Heart right ventricle (tissue), 16 donors: ENCODE results near the gene FAXDC2. TPM values are rescaled to one million over a fixed set of nuclear protein-coding genes. Genes with fewer than 3 reads are reported as not detected.

ENCODE experiments used
- ATAC-seq, 8 donors: fragments of 200-7000 bp; cut with Tn5 transposase; one replicate each; pipeline ENCODE4 v1.9.1; 2020; ENCODE audit warnings: mild to moderate bottlenecking in 8 of 8, moderate library complexity in 8 of 8, moderate number of reproducible peaks in 1 of 8
- DNase-seq, 2 donors: peaks; one replicate each; pipeline ENCODE4 v3.0.0-alpha.2; 2020
- H3K27ac ChIP-seq, 10 donors: fragments of 200-600 bp; sonication (generic) in 2 of 10; one replicate each; pipeline versions ENCODE4 v1.5.0 to v1.8.0; 2020 to 2022; ENCODE audit warnings: mild to moderate bottlenecking in 3 of 10
- H3K27me3 ChIP-seq, 7 donors: fragments of 200-600 bp; one replicate each; pipeline ENCODE4 v1.8.0; 2021 to 2022; ENCODE audit warnings: mild to moderate bottlenecking in 2 of 7
- H3K36me3 ChIP-seq, 9 donors: fragments of 200-600 bp; sonication (generic) in 1 of 9; one replicate each; pipeline versions ENCODE4 v1.5.0 to v1.8.0; 2020 to 2022; ENCODE audit warnings: mild to moderate bottlenecking in 2 of 9
- H3K4me1 ChIP-seq, 9 donors: fragments of 200-600 bp; sonication (generic) in 1 of 9; one replicate each; pipeline versions ENCODE4 v1.5.0 to v1.8.0; 2020 to 2022; ENCODE audit warnings: mild to moderate bottlenecking in 4 of 9
- H3K4me3 ChIP-seq, 10 donors: fragments of 200-600 bp; sonication (generic) in 2 of 10; one replicate each; pipeline versions ENCODE4 v1.5.0 to v1.8.0; 2020 to 2022; ENCODE audit warnings: mild to moderate bottlenecking in 7 of 10, moderate library complexity in 2 of 10
- H3K9me3 ChIP-seq, 11 donors: fragments of 200-600 bp in 10 of 11; sonication (generic) in 2 of 11; one replicate each; pipeline versions ENCODE4 v1.5.0 to v1.8.0; 2013 to 2022; ENCODE audit warnings: mild to moderate bottlenecking in 2 of 11, control low read depth in 1 of 11, moderate library complexity in 1 of 11
- WGBS, 2 donors: extraction: QIAGEN DNeasy Blood & Tissue Kit; methylation state at CpG; one replicate each; pipeline ENCODE4 v1.1.7; 2013; ENCODE audit warnings: inconsistent platforms in 1 of 2; 5-methylcytosine and 5-hydroxymethylcytosine counted together
- intact Hi-C, 10 donors: fragments of 100-400 bp; cut with DNase I; formaldehyde crosslinking; loops; one replicate each; pipeline versions ENCODE4 v1.11.1 to v1.14.2; 2022
- polyA plus RNA-seq, 2 donors: library from polyadenylated mRNA; stranded (reverse); fragments of 200-250 nt; gene quantifications; one replicate each; pipeline ENCODE4 v1.2.3, GENCODE V29; 2013
- total RNA-seq, 10 donors: library from RNA; stranded (reverse); fragmentation: NEBNext Ultra II Directional in 3 of 10; extraction: Animal tissue kit (Norgen Biotek cat#: 25700) in 3 of 10; gene quantifications; one replicate each; pipeline versions ENCODE4 v1.2.1 to v1.2.4, GENCODE V29; 2021 to 2023
- TF ChIP-seq, protein P1 (sequence below), 9 donors: fragments of 200-600 bp; sonication (generic) in 2 of 9; IDR thresholded peaks; one replicate each; pipeline versions ENCODE4 v1.5.0 to v1.8.0; 2021 to 2022; ENCODE audit warnings: antibody characterized with exemption in 9 of 9, mild to moderate bottlenecking in 5 of 9, moderate library complexity in 1 of 9
- donor health status: Arrhythmogenic right ventricular cardiomyopathy.
- donor health status: ischemic (EF 13 %, LVEDD 7.1; RV severe dilation, severe dysfunction).
- donor health status: healthy with polysubstance abuse.
- donor health status: DM: no; HTN: yes; CAD: no.
- donor health status: DM: no; HTN: no; CAD: no.
- donor health status: ischemic (EF 25% LVEDD 6.9; RV normal size, moderate dysfunction).
- donor health status: ischemic (EF 25% LVEDD 5.7; RV mildly dilated, moderate dysfunction).
- donor health status: healthy.
- donor health status: DM: yes; HTN: yes; CAD: no.
- donor health status: Ischemic cardiomyopathy.
- donor health status: ischemic (EF 35%, LVEDD 5.7; RV mildly dilated, moderate dysfunction).
- donor health status: nonischemic (EF 11% LVEDD 7.7; RV severe dilation, severe dysfunction).
- donor health status: DM: yes; HTN: yes; CAD: no.
- donor health status: PGD.
- donor health status: ischemic (EF 29% LVEDD 5.4; RV normal size, mild dysfunction).
- donor health status: nonischemic (EF 23%, LVEDD 6.1; RV moderate dilation, normal function).

The FAXDC2 gene
- total and polyA plus RNA-seq, 12 donors = 4.8 to 31.5 (median 20.9) TPM

DNA sequence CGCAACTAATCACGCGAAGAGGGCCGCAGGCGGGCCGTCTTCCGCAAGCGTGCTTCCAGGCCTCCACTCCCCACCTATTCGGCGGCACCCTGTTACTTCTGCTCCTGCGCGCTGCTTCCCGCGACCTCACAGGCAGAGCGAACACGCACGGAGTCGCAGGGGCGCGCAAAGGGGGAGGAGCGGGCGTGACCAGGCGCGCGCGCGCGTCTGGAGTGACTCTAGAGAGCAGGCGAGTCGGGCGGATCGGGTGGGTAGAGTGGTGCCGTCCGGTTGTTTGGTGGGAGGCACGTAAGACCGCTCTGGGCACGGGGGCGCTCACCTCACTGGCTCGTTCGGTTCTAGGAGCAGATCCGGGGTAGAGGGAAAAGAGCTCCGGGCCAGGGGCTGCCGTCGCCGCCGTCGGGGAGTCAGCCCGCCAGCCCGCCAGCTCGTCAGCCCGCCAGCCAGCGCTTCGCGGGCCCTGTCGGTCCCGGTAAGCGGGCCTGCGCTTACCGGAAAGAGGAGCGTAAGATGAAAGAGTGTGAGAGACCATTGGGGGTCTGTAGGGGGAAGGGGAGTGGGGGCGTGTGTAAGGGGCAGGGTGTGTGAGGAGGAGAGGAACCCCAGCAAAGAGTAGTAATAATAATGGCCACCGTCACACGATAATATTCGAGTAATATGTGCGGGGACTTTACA, 8.0 kb upstream of the FAXDC2 start, which contains the start of gene CNOT8:
Gene CNOT8, plus strand, starts transcription at position 331 of the 675 bp plus-strand sequence. CDS start 4,652 bp downstream, outside the sequence.
- intact Hi-C loops = loop anchor here in 6 of 10 donors (1.0 to 10.0 kb wide), 4 partner anchors 79 to 384 kb away; partner anchors contain the start of genes LARP1 (in 6 of the 6), GEMIN5 (in 1 of the 6) and HAND1 (in 1 of the 6)
- H3K4me1 ChIP-seq = peaks cover 5 to 54% (median 43%) of the 10 kb centered on the region in 9 donors
- no peaks in the 10 kb centered on the region for H3K9me3 ChIP-seq
- peaks cover 0 to 5% (median 0%) of the 10 kb centered on the region in 9 donors for H3K36me3 ChIP-seq
- TF ChIP-seq, protein P1, sequence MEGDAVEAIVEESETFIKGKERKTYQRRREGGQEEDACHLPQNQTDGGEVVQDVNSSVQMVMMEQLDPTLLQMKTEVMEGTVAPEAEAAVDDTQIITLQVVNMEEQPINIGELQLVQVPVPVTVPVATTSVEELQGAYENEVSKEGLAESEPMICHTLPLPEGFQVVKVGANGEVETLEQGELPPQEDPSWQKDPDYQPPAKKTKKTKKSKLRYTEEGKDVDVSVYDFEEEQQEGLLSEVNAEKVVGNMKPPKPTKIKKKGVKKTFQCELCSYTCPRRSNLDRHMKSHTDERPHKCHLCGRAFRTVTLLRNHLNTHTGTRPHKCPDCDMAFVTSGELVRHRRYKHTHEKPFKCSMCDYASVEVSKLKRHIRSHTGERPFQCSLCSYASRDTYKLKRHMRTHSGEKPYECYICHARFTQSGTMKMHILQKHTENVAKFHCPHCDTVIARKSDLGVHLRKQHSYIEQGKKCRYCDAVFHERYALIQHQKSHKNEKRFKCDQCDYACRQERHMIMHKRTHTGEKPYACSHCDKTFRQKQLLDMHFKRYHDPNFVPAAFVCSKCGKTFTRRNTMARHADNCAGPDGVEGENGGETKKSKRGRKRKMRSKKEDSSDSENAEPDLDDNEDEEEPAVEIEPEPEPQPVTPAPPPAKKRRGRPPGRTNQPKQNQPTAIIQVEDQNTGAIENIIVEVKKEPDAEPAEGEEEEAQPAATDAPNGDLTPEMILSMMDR (IDR thresholded peaks at IDR 0.05) = peak in 1 of 9 donors; percentile 7
- H3K27ac ChIP-seq = peak within 1 kb of the TSS; percentile 95 to 100 (median 98)
- no peaks in the 10 kb centered on the region for H3K27me3 ChIP-seq
- DNase-seq = peak; percentile 99
- H3K4me3 ChIP-seq = peak within 1 kb of the TSS; percentile 47 to 87 (median 80)
- 0 to 1% methylated on average over 52 to 65 of the region's 65 CpGs for WGBS, 2 donors
- ATAC-seq = peak; percentile 93 to 97 (median 94)

DNA sequence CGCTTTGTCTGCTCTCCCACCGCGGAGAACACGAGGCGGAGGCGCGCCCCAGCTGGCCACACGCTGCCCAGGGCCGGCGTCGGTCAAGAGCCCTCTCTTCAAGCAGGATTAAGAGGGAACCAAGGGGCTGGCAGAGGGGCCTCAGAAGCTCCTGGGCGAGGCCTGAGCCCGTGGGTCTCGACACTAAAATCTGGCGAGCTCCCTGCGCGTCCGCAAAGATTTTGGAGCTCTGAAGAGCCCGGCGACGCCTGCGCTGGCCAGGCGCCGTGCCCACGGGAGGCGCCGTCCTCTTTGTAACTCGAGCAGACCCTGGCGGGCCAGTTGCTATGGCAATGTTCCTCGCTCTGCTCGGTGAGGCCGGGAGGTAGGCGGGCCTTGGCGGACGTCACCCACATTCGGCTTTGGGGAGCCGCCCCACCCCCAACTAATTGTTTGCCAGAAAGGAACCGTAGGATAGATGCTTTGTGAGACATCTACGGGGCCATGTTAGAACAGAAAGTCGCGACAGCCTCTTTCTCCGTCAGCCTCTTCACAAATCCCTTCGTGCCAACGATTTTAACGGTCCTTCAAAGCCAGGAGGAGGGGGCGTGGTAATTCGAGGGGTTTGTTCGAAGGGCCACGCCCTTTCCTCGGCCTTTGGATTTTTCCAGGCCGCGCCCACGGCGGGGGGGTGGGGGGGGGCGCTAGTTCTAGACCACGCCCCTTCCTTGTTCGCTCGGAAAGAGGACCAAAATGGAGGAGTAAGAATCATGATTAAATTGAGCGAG, 7.3 kb upstream of the FAXDC2 start:
- Histone ChIP-seq H3K27ac (peak overlapping the region; percentile 95 to 100 (median 98)), H3K36me3 (no peaks in the 10 kb centered on the region), H3K4me3 (peak overlapping the region; percentile 47 to 87 (median 80)), H3K27me3 (no peaks in the 10 kb centered on the region), H3K9me3 (no peaks in the 10 kb centered on the region), H3K4me1 (peaks cover 5 to 49% (median 43%) of the 10 kb centered on the region in 9 donors)
- 0% methylated on average over 59 of the region's 59 CpGs for WGBS, 2 donors
- intact Hi-C loops = loop anchor here in 6 of 10 donors (1.0 to 10.0 kb wide), 4 partner anchors 80 to 383 kb away; partner anchors contain the start of genes LARP1 (in 6 of the 6), GEMIN5 (in 1 of the 6) and HAND1 (in 1 of the 6)
- ATAC-seq (peak; percentile 80 to 90 (median 85)), DNase-seq (peak; percentile 92 to 95)
- TF ChIP-seq, protein P1 (IDR thresholded peaks at IDR 0.05) = peak in 6 of 9 donors; percentile 1 to 36 (median 24)

- no peak for DNase-seq
- Histone ChIP-seq H3K27ac (peak overlapping the region in 9 of 10 donors; percentile 77 to 95 (median 87)), H3K36me3 (peaks cover 0 to 9% (median 0%) of the 10 kb centered on the region in 9 donors), H3K4me3 (peak overlapping the region in 2 of 10 donors; percentile 69 to 74), H3K27me3 (no peaks in the 10 kb centered on the region), H3K9me3 (no peaks in the 10 kb centered on the region), H3K4me1 (peaks cover 0 to 48% (median 27%) of the 10 kb centered on the region in 9 donors)
- intact Hi-C loops = loop anchor here in 1 of 10 donors (10.0 kb wide), 1 partner anchor 377 kb away; the partner anchor contains the start of gene HAND1
- no peak for ATAC-seq
- 92 to 95% methylated on average over 3 of the region's 3 CpGs for WGBS, 2 donors
- TF ChIP-seq, protein P1 (IDR thresholded peaks at IDR 0.05) = no peak
Measured at GRCh38 chr5:154851351-154851750, 948 bp upstream of the FAXDC2 start.

DNA sequence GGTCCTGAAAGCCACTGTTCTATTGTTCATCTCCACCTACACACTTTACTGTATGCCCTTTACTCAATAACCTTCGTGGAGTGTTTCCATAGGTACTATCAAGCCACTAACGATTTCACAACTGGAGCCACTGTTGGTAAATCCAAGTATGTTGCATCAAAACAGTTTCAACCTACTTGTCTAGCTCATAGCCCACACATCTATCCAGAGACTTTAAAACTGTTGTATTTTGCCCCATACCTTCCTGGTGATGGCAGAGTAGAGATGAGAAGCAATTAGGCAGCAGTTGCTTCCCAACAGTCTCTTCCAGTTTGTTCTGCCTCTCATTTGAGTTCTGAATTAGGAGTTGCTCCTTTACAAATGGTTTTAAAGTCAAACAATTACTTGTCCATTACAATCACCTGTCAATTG, 607 bp downstream of the FAXDC2 start:
- peak overlapping the region; percentile 71 to 95 (median 86) for H3K27ac ChIP-seq

More for the DNA sequence above, 607 bp downstream of the FAXDC2 start:
- intact Hi-C loops = loop anchor here in 1 of 10 donors (10.0 kb wide), 1 partner anchor 375 kb away; the partner anchor contains the start of gene HAND1
- Histone ChIP-seq H3K4me1 (peaks cover 4 to 62% (median 34%) of the 10 kb centered on the region in 9 donors), H3K27me3 (no peaks in the 10 kb centered on the region), H3K9me3 (no peaks in the 10 kb centered on the region), H3K4me3 (peak overlapping the region; percentile 45 to 74 (median 65)), H3K36me3 (peaks cover 0 to 16% (median 0%) of the 10 kb centered on the region in 9 donors)
- TF ChIP-seq, protein P1 (IDR thresholded peaks at IDR 0.05) = peak in 1 of 9 donors; percentile 27
- ATAC-seq = peak; percentile 26 to 63 (median 48)
- WGBS, 2 donors = 8 to 15% methylated on average over 2 of the region's 2 CpGs
- no peak for DNase-seq
